TTC549 (cell line): ENCODE results near the gene TUG1.

Experiments used
- FAIRE-seq: peaks from 2 replicates; lab custom pipeline; 2012; peaks lifted over from hg19 to GRCh38; lab: Jason Lieb, UNC

TUG1 gene

GRCh38 chr22:31005535-31005934, 36.5 kb downstream of the TUG1 start:
- FAIRE-seq: no peak

- FAIRE-seq: no peak
Measured at GRCh38 chr22:31019191-31019930, 50.3 kb downstream of the TUG1 start.

DNA sequence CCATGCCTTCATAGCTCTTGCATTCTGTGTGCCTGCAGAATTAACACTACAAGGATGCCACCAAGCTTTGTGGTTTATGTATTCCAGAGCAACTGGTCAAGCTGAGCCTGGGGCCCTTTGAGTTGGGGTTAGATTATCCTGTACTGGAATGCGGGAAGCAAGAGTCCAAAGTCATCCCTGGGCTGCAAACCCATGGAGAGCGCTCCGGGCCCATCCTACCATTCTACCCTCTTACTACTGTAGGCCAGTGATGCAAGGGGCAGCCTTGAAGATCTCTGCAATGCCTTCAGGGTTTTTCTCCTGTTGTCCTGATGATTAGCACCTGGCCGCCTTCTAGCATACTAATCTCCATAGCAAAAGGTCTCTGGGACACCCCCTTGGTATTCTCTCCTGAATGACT, 51.3 kb downstream of the TUG1 start:
- FAIRE-seq: no peak

DNA sequence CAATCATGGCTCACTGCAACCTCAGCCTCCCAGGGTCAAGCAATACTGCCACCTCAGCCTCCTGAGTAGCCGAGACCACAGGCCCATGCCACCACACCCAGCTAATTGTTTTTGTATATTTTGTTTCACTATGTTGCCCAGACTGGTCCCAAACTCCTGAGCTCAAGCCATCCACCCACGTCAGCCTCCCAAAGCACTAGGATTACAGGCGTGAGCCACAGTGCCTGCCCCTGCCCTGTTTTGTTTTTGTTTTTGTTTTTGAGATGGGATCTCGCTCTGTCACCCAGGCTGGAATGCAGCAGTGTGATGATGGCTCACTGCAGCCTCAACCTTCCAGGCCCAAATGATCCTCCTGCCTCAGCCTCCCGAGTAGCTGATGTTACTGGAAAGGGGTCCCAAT, 53.5 kb downstream of the TUG1 start:
- FAIRE-seq: no peak
